ENCODE measurements around the gene SHB.

The SHB gene, protein sequence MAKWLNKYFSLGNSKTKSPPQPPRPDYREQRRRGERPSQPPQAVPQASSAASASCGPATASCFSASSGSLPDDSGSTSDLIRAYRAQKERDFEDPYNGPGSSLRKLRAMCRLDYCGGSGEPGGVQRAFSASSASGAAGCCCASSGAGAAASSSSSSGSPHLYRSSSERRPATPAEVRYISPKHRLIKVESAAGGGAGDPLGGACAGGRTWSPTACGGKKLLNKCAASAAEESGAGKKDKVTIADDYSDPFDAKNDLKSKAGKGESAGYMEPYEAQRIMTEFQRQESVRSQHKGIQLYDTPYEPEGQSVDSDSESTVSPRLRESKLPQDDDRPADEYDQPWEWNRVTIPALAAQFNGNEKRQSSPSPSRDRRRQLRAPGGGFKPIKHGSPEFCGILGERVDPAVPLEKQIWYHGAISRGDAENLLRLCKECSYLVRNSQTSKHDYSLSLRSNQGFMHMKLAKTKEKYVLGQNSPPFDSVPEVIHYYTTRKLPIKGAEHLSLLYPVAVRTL

GRCh38 chr9:38068701-38069628 lies at the start of gene SHB:
Gene SHB (minus strand): TSS chr9:38069227. CDS start chr9:38068645, 582 bp downstream.
- peak; percentile 86 to 87 for DNase-seq

DNA sequence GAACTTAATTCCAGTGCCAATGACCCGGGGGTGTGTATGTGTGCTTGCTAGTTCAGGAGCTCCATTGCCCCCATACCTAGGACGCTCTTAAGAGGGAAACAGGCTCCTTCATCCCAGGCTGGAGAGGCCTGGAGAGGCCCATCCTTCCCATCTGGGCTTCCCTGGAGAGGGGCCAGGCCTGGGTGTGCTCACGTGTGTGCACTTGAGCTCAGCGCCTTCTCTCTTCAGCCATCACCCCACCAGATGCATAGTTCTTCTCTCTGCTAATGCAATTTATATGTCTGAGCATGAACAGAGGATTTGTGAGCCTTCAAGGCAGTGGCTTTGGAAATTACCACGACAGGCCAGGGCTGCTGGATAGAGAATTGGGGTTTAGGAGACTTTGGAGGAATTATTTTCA lies 48.6 kb upstream of the SHB start:
- DNase-seq: no peak

- DNase-seq: no peak
Measured at GRCh38 chr9:38114905-38115304, 45.9 kb upstream of the SHB start.

DNA sequence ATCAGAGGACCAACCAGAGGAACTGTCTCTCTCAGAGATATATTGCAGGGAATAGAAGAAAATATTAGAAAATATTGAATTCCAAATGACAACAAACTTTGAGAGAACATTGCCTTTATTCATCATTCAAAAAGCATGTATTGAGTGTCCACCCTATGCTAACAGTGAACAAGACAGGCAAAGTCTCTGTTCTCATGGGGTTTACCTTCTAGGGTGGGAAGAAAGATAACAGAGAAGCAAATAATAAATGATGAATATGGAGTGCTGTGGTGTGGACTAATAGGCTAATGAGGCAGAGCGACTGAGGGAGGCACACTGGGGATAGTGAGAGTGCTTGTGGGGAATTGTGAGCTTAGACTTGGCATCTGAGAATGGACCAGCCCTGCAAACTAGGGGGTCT lies 43.4 kb upstream of the SHB start:
- DNase-seq: no peak

- no peak for DNase-seq
Measured at GRCh38 chr9:38112049-38112448, 43.0 kb upstream of the SHB start.

DNA sequence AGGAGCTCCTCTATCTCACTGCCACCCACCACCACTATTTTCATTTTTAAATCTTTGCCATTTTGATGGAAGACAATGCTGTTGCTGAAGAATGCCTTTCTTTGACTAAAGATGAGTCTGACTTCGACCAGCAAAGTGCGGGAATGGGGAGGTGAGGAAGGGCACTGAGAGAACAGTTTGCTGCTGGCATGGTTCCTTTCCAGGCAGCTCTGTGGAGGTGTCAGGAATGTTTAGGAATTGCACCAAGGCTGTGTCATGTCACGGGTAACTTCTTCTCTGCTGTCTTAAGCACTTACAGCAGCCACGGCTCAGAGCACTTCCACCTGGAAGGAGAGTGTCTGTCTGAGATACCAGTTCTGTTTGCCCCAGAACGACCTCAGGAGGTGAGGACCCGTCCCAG lies 41.4 kb upstream of the SHB start:
- no peak for DNase-seq

- no peak for DNase-seq
Measured at GRCh38 chr9:38109601-38110000, 40.6 kb upstream of the SHB start.

- no peak for DNase-seq
Measured at GRCh38 chr9:38108326-38108725, 39.3 kb upstream of the SHB start.

- no peak for DNase-seq
Measured at GRCh38 chr9:38107811-38108304, 38.8 kb upstream of the SHB start.

DNA sequence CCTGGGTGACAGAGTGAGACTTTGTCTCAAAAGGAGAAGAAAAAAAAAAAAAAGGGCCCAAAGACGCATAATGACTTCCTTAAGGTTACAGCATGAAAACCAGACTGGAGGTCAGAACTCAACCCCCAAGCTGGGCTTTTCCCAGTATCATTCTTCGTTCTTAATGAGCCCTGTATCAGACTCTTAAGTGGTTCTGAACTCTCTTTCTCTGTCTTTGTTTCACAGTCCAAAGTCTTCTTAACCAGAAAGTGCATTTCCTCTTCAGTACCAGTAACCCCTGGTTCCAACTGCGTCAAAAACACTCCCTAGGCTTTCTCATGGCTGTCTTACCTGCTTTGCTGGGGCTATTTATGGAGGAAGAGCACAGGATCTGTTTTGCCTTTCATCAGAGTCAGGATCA lies 38.4 kb upstream of the SHB start:
- no peak for DNase-seq

DNA sequence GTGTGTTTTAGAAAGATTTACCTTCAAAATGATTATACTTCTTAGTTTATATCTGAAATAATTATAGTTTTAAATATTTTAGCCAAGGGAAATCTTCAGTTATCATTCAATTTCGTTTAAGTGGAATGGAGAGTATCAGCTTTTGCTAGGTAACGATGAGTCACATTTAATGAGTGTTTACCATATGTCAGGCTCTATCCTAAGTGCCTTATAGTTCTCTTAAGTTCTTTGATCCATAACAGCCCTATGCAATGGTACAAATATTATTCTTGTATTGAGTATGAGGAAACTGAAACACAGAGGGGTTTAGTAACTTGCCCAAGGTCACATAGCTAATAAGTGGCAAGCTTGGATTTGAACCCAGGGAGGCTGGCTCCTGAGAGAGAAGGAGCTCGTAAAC lies 37.5 kb upstream of the SHB start:
- no peak for DNase-seq

- no peak for DNase-seq
Measured at GRCh38 chr9:38103340-38103739, 34.3 kb upstream of the SHB start.

- no peak for DNase-seq
Measured at GRCh38 chr9:38101423-38101822, 32.4 kb upstream of the SHB start.

DNA sequence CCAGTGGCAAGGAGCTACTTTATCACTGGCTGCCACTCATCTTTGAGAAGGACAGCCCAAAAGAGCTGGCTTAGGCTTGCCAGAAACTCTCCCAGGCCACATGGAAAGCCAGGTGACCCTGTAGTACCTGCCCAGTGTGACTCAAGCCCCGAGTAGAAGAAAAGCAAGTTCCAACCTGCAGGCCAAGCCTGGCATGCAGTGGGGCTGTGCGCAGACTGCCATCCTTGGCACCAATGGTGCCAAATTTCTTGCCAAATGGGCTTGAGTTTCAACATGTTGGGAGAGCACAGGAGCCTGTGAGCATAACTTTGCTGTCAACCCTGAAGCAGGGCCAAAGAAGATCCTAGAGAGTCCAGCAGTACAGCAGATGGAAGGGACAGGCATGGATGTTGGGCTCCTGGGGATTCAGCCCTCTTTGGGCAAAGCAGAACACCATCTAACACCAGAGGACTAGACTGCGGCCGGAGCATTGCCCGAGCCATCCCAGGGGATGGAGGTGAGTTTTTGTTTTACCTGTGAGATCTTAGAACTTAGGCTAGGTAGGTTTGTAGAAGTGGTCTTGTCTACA lies 27.3 kb upstream of the SHB start:
- DNase-seq: no peak

GRCh38 chr9:38094165-38094564 lies 25.1 kb upstream of the SHB start:
- no peak for DNase-seq

- DNase-seq: no peak
Measured at GRCh38 chr9:38092656-38093055, 23.6 kb upstream of the SHB start.

DNA sequence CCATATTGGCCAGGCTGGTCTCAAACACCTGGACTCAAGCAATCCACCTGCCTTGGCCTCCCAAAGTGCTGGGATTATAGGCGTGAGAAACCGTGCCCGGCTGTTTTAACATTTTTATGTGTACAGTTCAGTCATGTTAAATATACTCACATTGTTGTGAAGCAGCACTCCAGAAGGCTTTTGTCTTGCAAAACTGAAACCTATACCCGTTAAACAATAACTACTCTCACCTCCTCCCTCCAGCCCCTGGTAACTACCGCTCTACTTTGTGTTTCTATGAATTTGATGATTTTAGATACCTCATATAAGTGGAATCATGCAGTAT lies 23.1 kb upstream of the SHB start:
- DNase-seq: no peak

DNA sequence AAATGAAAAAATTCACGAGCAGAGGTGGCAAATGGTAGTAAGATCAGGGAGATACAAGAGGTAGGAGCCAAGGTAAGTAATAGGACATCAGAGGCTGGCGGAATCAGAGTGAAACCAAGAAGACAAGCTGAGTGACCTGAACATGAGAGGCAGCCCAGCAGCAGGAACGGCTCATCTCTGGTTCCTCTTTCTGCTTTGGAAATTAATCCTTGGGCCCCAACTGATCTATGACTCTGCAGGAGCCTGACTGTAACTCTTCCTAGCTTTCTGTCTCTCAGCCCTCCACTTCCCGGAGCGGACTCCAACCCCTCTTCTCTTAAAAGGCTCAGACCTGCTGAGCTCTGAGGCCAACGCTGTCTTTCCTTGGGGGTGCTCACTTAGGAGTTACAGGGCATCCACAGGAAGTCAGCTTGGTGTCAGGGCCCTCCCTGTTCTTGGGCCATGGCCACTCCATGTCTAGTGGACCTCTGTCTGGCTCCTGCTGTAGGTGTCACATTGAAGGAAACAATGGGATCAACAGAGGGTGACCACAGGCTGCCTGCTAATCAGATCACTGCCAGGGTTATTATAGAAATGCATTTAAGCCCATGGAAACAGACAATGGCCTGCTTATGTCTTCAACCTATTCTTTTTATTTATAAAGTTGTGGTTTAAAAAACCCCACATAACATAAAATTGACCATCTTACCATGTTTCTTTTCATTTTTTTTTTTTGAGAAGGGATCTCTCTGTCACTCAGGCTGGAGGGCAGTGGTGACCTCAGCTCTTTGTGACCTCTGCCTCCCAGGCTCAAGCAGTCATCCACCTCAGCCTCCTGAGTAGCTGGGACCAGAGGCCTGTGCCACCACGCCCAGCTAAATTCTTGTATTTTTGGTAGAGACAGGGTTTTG lies 22.5 kb upstream of the SHB start:
- no peak for DNase-seq

GRCh38 chr9:38090170-38090569 lies 21.1 kb upstream of the SHB start:
- DNase-seq: no peak

DNA sequence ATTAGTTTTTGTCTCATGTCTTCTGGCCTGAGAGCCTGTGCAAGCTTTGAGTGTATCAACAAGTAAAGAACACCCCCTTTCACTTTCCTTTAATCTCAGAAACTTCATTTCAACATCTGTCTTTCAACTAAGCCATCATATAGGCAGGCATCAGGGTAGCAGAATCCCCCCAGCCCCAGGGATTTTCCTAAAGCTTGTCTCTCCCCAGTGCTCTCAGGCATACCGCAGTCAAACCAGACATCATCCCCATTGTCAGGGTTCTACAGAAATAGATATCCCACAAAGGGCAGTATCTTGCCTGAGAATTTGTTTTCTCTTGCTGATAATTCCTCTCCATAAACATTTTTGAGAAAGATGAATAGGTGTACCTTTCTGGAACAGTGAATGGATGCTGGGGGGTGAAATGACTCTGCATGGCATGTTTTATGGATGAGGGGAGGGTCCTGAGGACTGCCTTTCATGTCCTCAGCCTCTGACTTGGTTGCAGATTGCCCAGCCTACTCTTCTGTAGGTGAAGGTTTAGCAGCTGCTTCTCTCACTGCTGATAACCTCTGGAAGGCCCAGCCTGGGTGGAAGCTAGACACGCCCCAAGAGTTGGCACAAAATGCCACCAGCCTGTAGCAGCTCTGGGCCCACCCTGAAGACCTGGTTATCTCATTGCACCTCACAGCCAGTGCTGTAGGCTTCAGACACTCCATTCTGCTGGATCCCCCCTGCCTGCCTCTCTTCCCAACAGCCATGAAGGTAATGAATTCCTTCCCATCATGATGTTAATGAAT lies 20.5 kb upstream of the SHB start:
- no peak for DNase-seq
